ENCODE measurements around the gene SIL1.

SIL1 gene

DNA sequence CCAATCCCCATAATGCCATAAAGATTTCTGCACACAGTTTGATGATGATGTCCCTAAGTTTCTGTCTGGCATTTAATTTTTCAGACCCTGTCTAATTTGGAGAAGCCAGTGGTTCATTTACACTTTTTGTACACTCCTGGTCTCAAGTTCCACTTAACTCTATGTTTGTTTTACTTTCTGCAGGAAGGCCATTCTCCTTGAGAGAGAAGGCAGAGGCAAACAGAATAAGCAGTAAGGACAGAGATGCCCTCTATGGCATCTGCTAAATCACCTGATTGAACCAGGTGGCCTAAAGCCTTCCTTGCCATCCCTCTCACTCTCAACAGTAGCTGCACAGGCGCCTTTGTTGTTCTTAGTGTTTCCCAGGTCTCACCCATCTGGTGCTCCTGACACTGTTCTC lies 236.9 kb downstream of the SIL1 start:
- Histone ChIP-seq H3F3A (ENCODE audit: control insufficient read depth, insufficient read depth) (no peaks in the 10 kb centered on the region), H3K79me2 (ENCODE audit: control insufficient read depth, low read length) (no peaks in the 10 kb centered on the region), H3K9me2 (replicated peaks; ENCODE audit: control insufficient read depth, low read length) (no peaks in the 10 kb centered on the region), H3K4me1 (ENCODE audit: control insufficient read depth, low read length) (no peaks in the 10 kb centered on the region), H3K27me3 (ENCODE audit: control insufficient read depth, low read length) (no peaks in the 10 kb centered on the region), H3K36me3 (ENCODE audit: control insufficient read depth, low read length) (no peaks in the 10 kb centered on the region), H3K9me3 (ENCODE audit: control insufficient read depth, insufficient read depth, low read length) (no peaks in the 10 kb centered on the region), H4K20me1 (ENCODE audit: control insufficient read depth, insufficient read depth, low read depth, low read length) (no peaks in the 10 kb centered on the region), H3K4me2 (ENCODE audit: low read length) (no peak overlapping the region), H3K4me3 (ENCODE audit: low read length) (no peak overlapping the region), H3K27ac (ENCODE audit: low read depth, low read length) (no peak overlapping the region)
- no peak for TF ChIP-seq EZH2phosphoT487 (IDR thresholded peaks at IDR 0.05; ENCODE audit: borderline replicate concordance, low read length)
- TF ChIP-seq, protein P1, sequence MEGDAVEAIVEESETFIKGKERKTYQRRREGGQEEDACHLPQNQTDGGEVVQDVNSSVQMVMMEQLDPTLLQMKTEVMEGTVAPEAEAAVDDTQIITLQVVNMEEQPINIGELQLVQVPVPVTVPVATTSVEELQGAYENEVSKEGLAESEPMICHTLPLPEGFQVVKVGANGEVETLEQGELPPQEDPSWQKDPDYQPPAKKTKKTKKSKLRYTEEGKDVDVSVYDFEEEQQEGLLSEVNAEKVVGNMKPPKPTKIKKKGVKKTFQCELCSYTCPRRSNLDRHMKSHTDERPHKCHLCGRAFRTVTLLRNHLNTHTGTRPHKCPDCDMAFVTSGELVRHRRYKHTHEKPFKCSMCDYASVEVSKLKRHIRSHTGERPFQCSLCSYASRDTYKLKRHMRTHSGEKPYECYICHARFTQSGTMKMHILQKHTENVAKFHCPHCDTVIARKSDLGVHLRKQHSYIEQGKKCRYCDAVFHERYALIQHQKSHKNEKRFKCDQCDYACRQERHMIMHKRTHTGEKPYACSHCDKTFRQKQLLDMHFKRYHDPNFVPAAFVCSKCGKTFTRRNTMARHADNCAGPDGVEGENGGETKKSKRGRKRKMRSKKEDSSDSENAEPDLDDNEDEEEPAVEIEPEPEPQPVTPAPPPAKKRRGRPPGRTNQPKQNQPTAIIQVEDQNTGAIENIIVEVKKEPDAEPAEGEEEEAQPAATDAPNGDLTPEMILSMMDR (IDR thresholded peaks at IDR 0.05; ENCODE audit: low read depth, low read length, poor library complexity, severe bottlenecking), result no peak

GRCh38 chr5:138960145-138960692 lies 237.9 kb downstream of the SIL1 start:
- no peak overlapping the region for H3K4me2 ChIP-seq (ENCODE audit: low read length)
- no peaks in the 10 kb centered on the region for H3K9me3 ChIP-seq (ENCODE audit: control insufficient read depth, insufficient read depth, low read length)
- H3K36me3 ChIP-seq (ENCODE audit: control insufficient read depth, low read length), result no peaks in the 10 kb centered on the region
- H4K20me1 ChIP-seq (ENCODE audit: control insufficient read depth, insufficient read depth, low read depth, low read length), result no peaks in the 10 kb centered on the region
- no peak overlapping the region for H3K4me3 ChIP-seq (ENCODE audit: low read length)
- no peak overlapping the region for H3K27ac ChIP-seq (ENCODE audit: low read depth, low read length)
- TF ChIP-seq, protein P1 (IDR thresholded peaks at IDR 0.05; ENCODE audit: low read depth, low read length, poor library complexity, severe bottlenecking), result no peak
- no peak for TF ChIP-seq EZH2phosphoT487 (IDR thresholded peaks at IDR 0.05; ENCODE audit: borderline replicate concordance, low read length)
- no peaks in the 10 kb centered on the region for H3K27me3 ChIP-seq (ENCODE audit: control insufficient read depth, low read length)
- no peaks in the 10 kb centered on the region for H3K4me1 ChIP-seq (ENCODE audit: control insufficient read depth, low read length)
- no peaks in the 10 kb centered on the region for H3K79me2 ChIP-seq (ENCODE audit: control insufficient read depth, low read length)
- no peaks in the 10 kb centered on the region for H3K9me2 ChIP-seq (replicated peaks; ENCODE audit: control insufficient read depth, low read length)
- no peaks in the 10 kb centered on the region for H3F3A ChIP-seq (ENCODE audit: control insufficient read depth, insufficient read depth)

DNA sequence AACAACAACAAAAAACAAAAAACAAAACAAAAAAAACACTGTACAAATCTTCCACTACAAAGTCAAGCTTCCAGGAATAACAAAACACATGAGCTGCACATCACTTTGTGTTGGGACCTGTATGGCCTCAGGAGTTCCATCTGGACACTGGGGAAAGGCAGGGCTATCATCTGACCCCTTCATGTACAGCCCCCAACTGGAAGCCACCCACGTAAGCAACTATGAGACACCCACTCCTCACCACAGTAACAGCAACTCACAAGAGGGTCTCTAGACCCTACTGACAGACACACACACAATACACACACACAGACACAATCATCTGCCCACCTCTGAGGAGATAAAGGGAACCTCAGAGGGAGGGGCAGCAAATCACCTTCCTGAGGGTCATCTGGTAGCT lies 241.4 kb downstream of the SIL1 start:
- Histone ChIP-seq H3F3A (ENCODE audit: control insufficient read depth, insufficient read depth) (no peaks in the 10 kb centered on the region), H3K4me3 (ENCODE audit: low read length) (no peak overlapping the region), H3K79me2 (ENCODE audit: control insufficient read depth, low read length) (no peaks in the 10 kb centered on the region), H3K9me3 (ENCODE audit: control insufficient read depth, insufficient read depth, low read length) (no peaks in the 10 kb centered on the region), H3K9me2 (replicated peaks; ENCODE audit: control insufficient read depth, low read length) (no peaks in the 10 kb centered on the region), H3K4me2 (ENCODE audit: low read length) (no peak overlapping the region), H3K27me3 (ENCODE audit: control insufficient read depth, low read length) (no peaks in the 10 kb centered on the region), H3K36me3 (ENCODE audit: control insufficient read depth, low read length) (no peaks in the 10 kb centered on the region), H4K20me1 (ENCODE audit: control insufficient read depth, insufficient read depth, low read depth, low read length) (no peaks in the 10 kb centered on the region), H3K4me1 (ENCODE audit: control insufficient read depth, low read length) (peaks cover 6% of the 10 kb centered on the region), H3K27ac (ENCODE audit: low read depth, low read length) (no peak overlapping the region)
- TF ChIP-seq, protein P1 (IDR thresholded peaks at IDR 0.05; ENCODE audit: low read depth, low read length, poor library complexity, severe bottlenecking), result no peak
- no peak for TF ChIP-seq EZH2phosphoT487 (IDR thresholded peaks at IDR 0.05; ENCODE audit: borderline replicate concordance, low read length)
